Thyroid gland (tissue), 4 donors: ENCODE measurements around the gene ZGPAT.

Experiments used
- CTCF ChIP-seq, 6 experiments: fragments of 200-600 bp in 3 of 6; fragments of 450-650 bp in 3 of 6; sonication (generic) in 3 of 6; IDR thresholded peaks; one replicate each; pipeline ENCODE4 v1.5.1; 2016 to 2019; ENCODE audit warnings: antibody characterized with exemption in 6 of 6, mild to moderate bottlenecking in 2 of 6, inconsistent platforms in 1 of 6, moderate library complexity in 1 of 6
- POLR2A ChIP-seq, 2 donors: fragments of 450-650 bp; IDR thresholded peaks; one replicate each; pipeline ENCODE4 v1.6.1; 2017; ENCODE audit warnings: antibody characterized with exemption in 2 of 2, mild to moderate bottlenecking in 2 of 2, moderate library complexity in 1 of 2

- TF ChIP-seq CTCF (IDR thresholded peaks at IDR 0.05), result no peak
- TF ChIP-seq POLR2A (IDR thresholded peaks at IDR 0.05), result no peak
Measured at GRCh38 chr20:63748934-63749270, 41.1 kb downstream of the ZGPAT start.
